IMR-90 (cell line): Measurements from ENCODE around the gene CMKLR1. TPM values are rescaled to one million over a fixed set of nuclear protein-coding genes. Genes with fewer than 3 reads are reported as not detected.

Experiments
- ATAC-seq: fragments of 200-7000 bp; cut with Tn5 transposase; 2 replicates; pipeline ENCODE4 v1.9.1; 2020; ENCODE audit warnings: low read depth, mild to moderate bottlenecking, moderate library complexity
- BruUV-seq: library from RNA; stranded (reverse); fragments of 400-500 nt; replicated peaks from 2 replicates; lab custom pipeline; 2021; lab: Mats Ljungman, UMichigan
- CTCF ChIA-PET: fragments of 300-600 bp; formaldehyde crosslinking; extraction: SDS; loops from one replicate; lab custom pipeline; 2021; ENCODE audit warnings: antibody characterized with exemption; lab: Yijun Ruan, JAX
- POLR2A ChIA-PET: fragments of 300-600 bp; sonication (Branson Sonifier 250); formaldehyde crosslinking; loops from one replicate; lab custom pipeline; 2022; ENCODE audit warnings: antibody characterized with exemption; ENCODE audit not compliant: unreplicated experiment; lab: Charles Lee
- DNase-seq: peaks from one replicate; pipeline ENCODE4 v3.0.0; 2013
- H2AFZ ChIP-seq: replicated peaks from 2 replicates; pipeline ENCODE3; 2013; ENCODE audit warnings: low read length, mild to moderate bottlenecking; ENCODE audit not compliant: poor library complexity
- H2AK5ac ChIP-seq: 2 replicates; pipeline ENCODE4 v1.6.1; 2013; ENCODE audit warnings: low read depth, low read length, inconsistent platforms
- H2AK9ac ChIP-seq: replicated peaks from 2 replicates; pipeline ENCODE3; 2013; ENCODE audit warnings: mild to moderate bottlenecking, low read depth, low read length, moderate library complexity; ENCODE audit not compliant: poor library complexity
- H2BK120ac ChIP-seq: 2 replicates; pipeline ENCODE4 v1.6.1; 2013; ENCODE audit warnings: low read depth, low read length, inconsistent platforms
- H2BK15ac ChIP-seq: 3 replicates; pipeline ENCODE4 v1.6.1; 2013; ENCODE audit warnings: low read depth, low read length, inconsistent platforms
- H2BK20ac ChIP-seq: 2 replicates; pipeline ENCODE4 v1.6.1; 2013; ENCODE audit warnings: low read depth, mild to moderate bottlenecking, inconsistent platforms, low read length, moderate library complexity
- H2BK5ac ChIP-seq: 2 replicates; pipeline ENCODE4 v1.6.1; 2013; ENCODE audit warnings: mild to moderate bottlenecking, low read depth, low read length, inconsistent platforms; ENCODE audit not compliant: poor library complexity, severe bottlenecking
- H3K14ac ChIP-seq: replicated peaks from 2 replicates; pipeline ENCODE4 v1.6.1; 2013; ENCODE audit warnings: low read depth, low read length, inconsistent platforms
- H3K18ac ChIP-seq: 2 replicates; pipeline ENCODE4 v1.6.1; 2013; ENCODE audit warnings: low read depth, low read length, control low read depth
- H3K23ac ChIP-seq: 2 replicates; pipeline ENCODE4 v1.6.1; 2013; ENCODE audit warnings: low read depth, low read length, inconsistent platforms
- H3K27ac ChIP-seq: 2 replicates; pipeline ENCODE4 v1.5.1; 2013; ENCODE audit warnings: mild to moderate bottlenecking, control low read depth, low read length; ENCODE audit not compliant: insufficient read depth
- H3K27me3 ChIP-seq: 2 replicates; pipeline ENCODE4 v1.6.1; 2013; ENCODE audit warnings: low read length; ENCODE audit not compliant: control insufficient read depth, insufficient read depth
- H3K36me3 ChIP-seq: 2 replicates; pipeline ENCODE4 v1.6.1; 2013; ENCODE audit warnings: low read length, mixed read lengths; ENCODE audit not compliant: control insufficient read depth, insufficient read depth
- H3K4ac ChIP-seq: 2 replicates; pipeline ENCODE4 v1.6.1; 2013; ENCODE audit warnings: low read depth, low read length, inconsistent platforms
- H3K4me1 ChIP-seq: 2 replicates; pipeline ENCODE4 v1.6.1; 2013; ENCODE audit warnings: low read length, mixed read lengths; ENCODE audit not compliant: control insufficient read depth, insufficient read depth
- H3K4me2 ChIP-seq: 2 replicates; pipeline ENCODE4 v1.6.1; 2013; ENCODE audit warnings: low read depth, mild to moderate bottlenecking, control low read depth, low read length, moderate library complexity
- H3K4me3 ChIP-seq: 2 replicates; pipeline ENCODE4 v1.5.1; 2013; ENCODE audit warnings: low read depth, mild to moderate bottlenecking, control low read depth, low read length, moderate library complexity; ENCODE audit not compliant: insufficient read depth
- H3K56ac ChIP-seq: 2 replicates; pipeline ENCODE4 v1.6.1; 2013; ENCODE audit warnings: low read length, inconsistent platforms; ENCODE audit not compliant: insufficient read depth; ENCODE audit errors: extremely low read depth
- H3K79me1 ChIP-seq, 2 experiments: 2 replicates each; pipeline ENCODE4 v1.6.1; 2013; ENCODE audit warnings: low read length in 2 of 2, inconsistent platforms in 1 of 2, low read depth in 1 of 2
- H3K9ac ChIP-seq: 2 replicates; pipeline ENCODE4 v1.6.1; 2013; ENCODE audit warnings: low read depth, low read length, control low read depth
- H3K9me1 ChIP-seq: 2 replicates; pipeline ENCODE4 v1.6.1; 2013; ENCODE audit warnings: low read length, inconsistent platforms; ENCODE audit not compliant: insufficient read depth
- H3K9me3 ChIP-seq: 2 replicates; pipeline ENCODE4 v1.6.1; 2013; ENCODE audit warnings: low read length; ENCODE audit not compliant: control insufficient read depth, insufficient read depth
- H4K20me1 ChIP-seq: 2 replicates; pipeline ENCODE4 v1.6.1; 2013; ENCODE audit warnings: low read length, inconsistent platforms; ENCODE audit not compliant: insufficient read depth
- H4K5ac ChIP-seq: 2 replicates; pipeline ENCODE4 v1.6.1; 2013; ENCODE audit warnings: mild to moderate bottlenecking, low read depth, low read length, control low read depth
- H4K8ac ChIP-seq, 2 experiments: 2 replicates each; pipeline ENCODE4 v1.6.1; 2013; ENCODE audit warnings: low read depth in 2 of 2, low read length in 2 of 2, control low read depth in 1 of 2, inconsistent platforms in 1 of 2
- H4K91ac ChIP-seq: 2 replicates; pipeline ENCODE4 v1.6.1; 2013; ENCODE audit warnings: low read depth, low read length, inconsistent platforms; ENCODE audit not compliant: insufficient read depth
- BHLHE40 ChIP-seq: fragments of 150-350 bp; IDR thresholded peaks from 2 replicates; pipeline ENCODE4 v1.6.1; 2016; ENCODE audit warnings: mild to moderate bottlenecking, low read depth, low read length
- CEBPB ChIP-seq: IDR thresholded peaks from 2 replicates; pipeline ENCODE4 v1.6.1; 2012; ENCODE audit warnings: low read depth, low read length, improper control_type of control experiment
- MAFK ChIP-seq: IDR thresholded peaks from 2 replicates; pipeline ENCODE4 v1.6.1; 2012; ENCODE audit warnings: low read depth, low read length, improper control_type of control experiment
- NFE2L2 ChIP-seq: fragments of 150-350 bp; IDR thresholded peaks from 2 replicates; pipeline ENCODE4 v1.6.1; 2016; ENCODE audit warnings: low read depth, mild to moderate bottlenecking, low read length
- RAD21 ChIP-seq: IDR thresholded peaks from 2 replicates; pipeline ENCODE4 v1.6.1; 2012; ENCODE audit warnings: low read length, improper control_type of control experiment
- RCOR1 ChIP-seq: IDR thresholded peaks from 2 replicates; pipeline ENCODE4 v1.6.1; 2012; ENCODE audit warnings: mild to moderate bottlenecking, low read length, improper control_type of control experiment; ENCODE audit not compliant: insufficient replicate concordance
- SMC3 ChIP-seq: fragments of 150-350 bp; IDR thresholded peaks from 2 replicates; pipeline ENCODE4 v1.6.1; 2016; ENCODE audit warnings: low read depth, mild to moderate bottlenecking, antibody characterized with exemption, low read length, moderate library complexity
- WGBS, 2 experiments: methylation state at CpG; one replicate each; pipeline versions ENCODE4 v1.1.5 to v1.1.7; 2013; ENCODE audit warnings: missing lambda C conversion rate in 2 of 2; ENCODE audit not compliant: insufficient read length in 1 of 2; ENCODE audit errors: extremely low coverage in 2 of 2; 5-methylcytosine and 5-hydroxymethylcytosine counted together
- dilution Hi-C: fragments of 300-500 bp; cut with HindIII; formaldehyde crosslinking; loops from one replicate; pipeline ENCODE4 v1.14.3; 2018; ENCODE audit warnings: low sequenced_read_pairs; ENCODE audit not compliant: unreplicated experiment
- in situ Hi-C: fragments of 300-500 bp; cut with MboI; formaldehyde crosslinking; loops from 3 replicates; pipeline ENCODE4 v1.14.3; 2019; ENCODE audit warnings: low sequenced_read_pairs, inconsistent platforms, mixed read lengths
- intact Hi-C: fragments of 100-400 bp; cut with micrococcal nuclease; formaldehyde crosslinking; loops from 2 replicates; pipeline ENCODE4 v1.10.0; 2022
- polyA plus RNA-seq, 3 experiments: library from polyadenylated mRNA; depleted of rRNA; stranded (reverse); fragments of >200 nt; gene quantifications; 2 replicates each; pipeline ENCODE4 v1.2.3, GENCODE V29; 2012; ENCODE audit warnings: low replicate concordance in 1 of 3
- total RNA-seq: library from RNA; depleted of rRNA; stranded (reverse); fragments of >200 nt; gene quantifications from 2 replicates; pipeline ENCODE4 v1.2.3, GENCODE V29; 2012
- TF ChIP-seq, protein P1 (sequence below): conservative IDR thresholded peaks from 2 replicates; pipeline ENCODE4 v1.5.1; 2012; ENCODE audit warnings: mild to moderate bottlenecking, low read depth, low read length, improper control_type of control experiment
- TF ChIP-seq, protein P2 (sequence below): fragments of 150-350 bp; IDR thresholded peaks from 2 replicates; pipeline ENCODE4 v1.6.1; 2017; ENCODE audit warnings: mild to moderate bottlenecking, antibody characterized with exemption, low read length, low read depth

The CMKLR1 gene
- total and polyA plus RNA-seq, 2 of the 4 experiments (the other 2 are of a cell fraction): not detected

DNA sequence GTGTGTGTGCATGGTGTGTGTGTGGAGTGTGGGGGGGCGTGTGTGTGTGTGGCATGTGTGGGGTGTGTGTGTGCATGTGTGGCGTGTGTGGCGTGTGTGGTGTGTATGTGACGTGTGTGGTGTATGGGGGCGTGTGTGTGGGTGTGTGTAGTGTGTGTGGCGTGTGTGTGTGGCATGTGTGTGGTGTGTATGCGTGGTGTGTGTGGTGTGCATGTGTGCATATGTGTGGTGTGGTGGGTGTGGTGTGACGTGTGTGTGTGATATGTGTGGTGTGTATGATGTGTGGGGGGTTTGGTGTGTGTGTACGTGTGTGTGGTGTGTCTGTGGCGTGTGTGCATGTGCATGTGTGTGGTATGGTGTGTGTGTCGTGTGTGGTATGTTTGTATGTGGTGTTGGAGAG, 24.1 kb upstream of the CMKLR1 start:
- DNase-seq (no peak), ATAC-seq (no peak)
- Histone ChIP-seq H3K4me2 (no peak overlapping the region), H3K79me1 (no peaks in the 10 kb centered on the region), H2BK20ac (no peak overlapping the region), H2AK5ac (no peak overlapping the region), H3K4me1 (no peaks in the 10 kb centered on the region), H3K9ac (no peak overlapping the region), H3K27me3 (no peaks in the 10 kb centered on the region), H2BK120ac (no peak overlapping the region), H2AK9ac (no peak overlapping the region), H3K23ac (no peak overlapping the region), H3K9me3 (no peaks in the 10 kb centered on the region), H3K4ac (no peak overlapping the region), H2AFZ (peak overlapping the region; percentile 10), H3K14ac (no peak overlapping the region), H3K27ac (no peak overlapping the region), H4K8ac (no peak overlapping the region), H4K5ac (no peak overlapping the region), H3K18ac (no peak overlapping the region), H3K56ac (no peak overlapping the region), H4K20me1 (no peaks in the 10 kb centered on the region), H3K4me3 (no peak overlapping the region), H3K9me1 (0 out of 2 replicates have a peak, but pooled peaks cover 3% of the 10 kb centered on the region), H3K36me3 (no peaks in the 10 kb centered on the region), H2BK5ac (peak overlapping the region; percentile 92), H2BK15ac (no peak overlapping the region), H4K91ac (no peak overlapping the region)
- ChIA-PET POLR2A (no interaction called here), CTCF (no interaction called here)
- in situ Hi-C loops: no loop called here
- 49% methylated on average over 9 of the region's 11 CpGs; no CpG with 5 or more reads in 1 of the 2 experiments for WGBS, 2 experiments
- TF ChIP-seq RCOR1: no peak
- no peak for TF ChIP-seq CEBPB
- TF ChIP-seq SMC3: no peak
- TF ChIP-seq, protein P1, sequence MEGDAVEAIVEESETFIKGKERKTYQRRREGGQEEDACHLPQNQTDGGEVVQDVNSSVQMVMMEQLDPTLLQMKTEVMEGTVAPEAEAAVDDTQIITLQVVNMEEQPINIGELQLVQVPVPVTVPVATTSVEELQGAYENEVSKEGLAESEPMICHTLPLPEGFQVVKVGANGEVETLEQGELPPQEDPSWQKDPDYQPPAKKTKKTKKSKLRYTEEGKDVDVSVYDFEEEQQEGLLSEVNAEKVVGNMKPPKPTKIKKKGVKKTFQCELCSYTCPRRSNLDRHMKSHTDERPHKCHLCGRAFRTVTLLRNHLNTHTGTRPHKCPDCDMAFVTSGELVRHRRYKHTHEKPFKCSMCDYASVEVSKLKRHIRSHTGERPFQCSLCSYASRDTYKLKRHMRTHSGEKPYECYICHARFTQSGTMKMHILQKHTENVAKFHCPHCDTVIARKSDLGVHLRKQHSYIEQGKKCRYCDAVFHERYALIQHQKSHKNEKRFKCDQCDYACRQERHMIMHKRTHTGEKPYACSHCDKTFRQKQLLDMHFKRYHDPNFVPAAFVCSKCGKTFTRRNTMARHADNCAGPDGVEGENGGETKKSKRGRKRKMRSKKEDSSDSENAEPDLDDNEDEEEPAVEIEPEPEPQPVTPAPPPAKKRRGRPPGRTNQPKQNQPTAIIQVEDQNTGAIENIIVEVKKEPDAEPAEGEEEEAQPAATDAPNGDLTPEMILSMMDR: no peak
- TF ChIP-seq RAD21: no peak
- TF ChIP-seq, protein P2, sequence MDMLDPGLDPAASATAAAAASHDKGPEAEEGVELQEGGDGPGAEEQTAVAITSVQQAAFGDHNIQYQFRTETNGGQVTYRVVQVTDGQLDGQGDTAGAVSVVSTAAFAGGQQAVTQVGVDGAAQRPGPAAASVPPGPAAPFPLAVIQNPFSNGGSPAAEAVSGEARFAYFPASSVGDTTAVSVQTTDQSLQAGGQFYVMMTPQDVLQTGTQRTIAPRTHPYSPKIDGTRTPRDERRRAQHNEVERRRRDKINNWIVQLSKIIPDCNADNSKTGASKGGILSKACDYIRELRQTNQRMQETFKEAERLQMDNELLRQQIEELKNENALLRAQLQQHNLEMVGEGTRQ: no peak
- TF ChIP-seq NFE2L2: no peak
- no peak for TF ChIP-seq BHLHE40
- TF ChIP-seq MAFK: no peak
- intact Hi-C loops: no loop called here
- no TSS peak for BruUV-seq
- dilution Hi-C loops: no loop called here
